ENCODE measurements around the gene IWS1.

The IWS1 gene

DNA sequence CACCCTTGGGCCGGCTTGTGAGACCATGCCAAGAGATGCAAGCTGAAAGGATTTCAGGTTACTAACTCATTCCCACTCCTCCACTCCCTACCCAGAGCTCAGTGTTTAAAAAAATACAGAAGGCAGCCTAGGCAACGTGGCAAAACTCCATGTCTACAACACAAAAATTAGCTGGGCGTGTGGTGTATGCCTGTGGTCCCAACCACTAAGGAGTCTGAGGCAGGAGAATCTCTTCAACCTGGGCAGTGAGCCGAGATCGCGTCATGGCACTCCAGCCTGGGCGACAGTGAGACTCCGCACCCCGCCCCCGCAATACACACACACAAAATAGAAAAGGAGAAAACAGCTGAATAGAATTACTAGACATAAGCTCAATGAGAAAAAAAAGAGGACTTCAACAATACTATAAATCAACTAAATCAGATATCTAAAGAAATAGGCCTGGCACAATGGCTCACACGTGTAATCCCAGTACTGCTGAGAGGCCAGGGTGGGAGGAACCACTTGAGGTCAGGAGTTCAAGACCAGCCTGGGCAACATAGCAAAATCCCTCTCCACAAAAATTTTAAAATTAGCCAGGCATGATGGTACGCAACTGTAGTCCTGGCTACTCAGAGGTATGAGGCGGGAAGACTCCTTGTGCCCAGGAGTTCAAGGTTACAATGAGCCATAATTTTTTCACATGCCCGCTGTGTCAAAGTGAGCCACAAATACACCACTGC, 10.1 kb downstream of the IWS1 start:
- Histone ChIP-seq H3K36me3 (ENCODE audit: low read length) (no peaks in the 10 kb centered on the region; the same call in 1 of the 2 replicates), H3K4me2 (ENCODE audit: low read depth, low read length, poor library complexity, severe bottlenecking) (no peak overlapping the region), H3K27me3 (ENCODE audit: low read length) (no peaks in the 10 kb centered on the region), H3K79me2 (ENCODE audit: insufficient read depth, low read length) (peaks cover 97% of the 10 kb centered on the region), H3K9me2 (replicated peaks; ENCODE audit: insufficient read depth, low read length) (no peaks in the 10 kb centered on the region), H4K20me1 (ENCODE audit: low read depth, low read length) (peaks cover 6% of the 10 kb centered on the region), H3K9ac (ENCODE audit: low read length) (no peak overlapping the region), H3K27ac (ENCODE audit: low read depth, low read length) (no peak overlapping the region), H3F3A (ENCODE audit: insufficient read depth) (no peaks in the 10 kb centered on the region), H3K4me3 (ENCODE audit: insufficient read depth, low read length, poor library complexity, severe bottlenecking) (no peak overlapping the region), H2AFZ (ENCODE audit: low read depth, low read length, severe bottlenecking) (no peak overlapping the region), H3K9me3 (ENCODE audit: insufficient read depth, low read length) (no peaks in the 10 kb centered on the region)
- no peak for TF ChIP-seq EZH2phosphoT487 (conservative IDR thresholded peaks at IDR 0.05; ENCODE audit: low read length)
- TF ChIP-seq, protein P1, sequence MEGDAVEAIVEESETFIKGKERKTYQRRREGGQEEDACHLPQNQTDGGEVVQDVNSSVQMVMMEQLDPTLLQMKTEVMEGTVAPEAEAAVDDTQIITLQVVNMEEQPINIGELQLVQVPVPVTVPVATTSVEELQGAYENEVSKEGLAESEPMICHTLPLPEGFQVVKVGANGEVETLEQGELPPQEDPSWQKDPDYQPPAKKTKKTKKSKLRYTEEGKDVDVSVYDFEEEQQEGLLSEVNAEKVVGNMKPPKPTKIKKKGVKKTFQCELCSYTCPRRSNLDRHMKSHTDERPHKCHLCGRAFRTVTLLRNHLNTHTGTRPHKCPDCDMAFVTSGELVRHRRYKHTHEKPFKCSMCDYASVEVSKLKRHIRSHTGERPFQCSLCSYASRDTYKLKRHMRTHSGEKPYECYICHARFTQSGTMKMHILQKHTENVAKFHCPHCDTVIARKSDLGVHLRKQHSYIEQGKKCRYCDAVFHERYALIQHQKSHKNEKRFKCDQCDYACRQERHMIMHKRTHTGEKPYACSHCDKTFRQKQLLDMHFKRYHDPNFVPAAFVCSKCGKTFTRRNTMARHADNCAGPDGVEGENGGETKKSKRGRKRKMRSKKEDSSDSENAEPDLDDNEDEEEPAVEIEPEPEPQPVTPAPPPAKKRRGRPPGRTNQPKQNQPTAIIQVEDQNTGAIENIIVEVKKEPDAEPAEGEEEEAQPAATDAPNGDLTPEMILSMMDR (IDR thresholded peaks at IDR 0.05; ENCODE audit: insufficient read depth, low read length, poor library complexity, severe bottlenecking): no peak

DNA sequence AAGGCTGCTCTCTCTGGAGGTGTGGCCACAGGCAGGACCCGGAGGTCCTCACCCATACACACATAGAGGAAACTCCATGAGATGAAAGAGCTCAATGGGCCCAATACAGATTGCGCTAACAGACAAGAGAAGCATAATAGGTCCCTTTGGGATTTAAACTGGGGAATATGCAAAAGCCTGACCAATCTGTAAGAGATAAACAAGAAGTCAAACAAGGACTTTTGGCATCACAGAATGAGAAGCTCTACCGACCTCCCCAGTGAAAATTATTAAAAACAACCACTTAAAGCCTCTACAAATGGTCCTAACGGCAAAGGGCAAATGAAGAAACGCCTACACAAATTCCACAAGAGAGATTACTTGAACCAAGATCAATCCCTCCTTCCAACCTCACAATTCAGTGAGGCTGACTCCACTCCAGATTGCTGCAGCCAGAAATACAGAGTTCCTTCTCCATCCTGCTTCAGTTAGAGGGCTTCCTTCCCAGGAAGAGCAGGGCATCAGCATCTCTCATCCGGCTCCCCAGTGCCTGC, 10.8 kb downstream of the IWS1 start:
- TF ChIP-seq, protein P1 (IDR thresholded peaks at IDR 0.05; ENCODE audit: insufficient read depth, low read length, poor library complexity, severe bottlenecking): no peak
- no peak for TF ChIP-seq EZH2phosphoT487 (conservative IDR thresholded peaks at IDR 0.05; ENCODE audit: low read length)
- H3K36me3 ChIP-seq (ENCODE audit: low read length): no peaks in the 10 kb centered on the region; the same call in 1 of the 2 replicates
- no peaks in the 10 kb centered on the region for H3K9me2 ChIP-seq (replicated peaks; ENCODE audit: insufficient read depth, low read length)
- no peak overlapping the region for H3K4me2 ChIP-seq (ENCODE audit: low read depth, low read length, poor library complexity, severe bottlenecking)
- no peak overlapping the region for H3K4me3 ChIP-seq (ENCODE audit: insufficient read depth, low read length, poor library complexity, severe bottlenecking)
- H3K9ac ChIP-seq (ENCODE audit: low read length): no peak overlapping the region
- H2AFZ ChIP-seq (ENCODE audit: low read depth, low read length, severe bottlenecking): no peak overlapping the region
- no peaks in the 10 kb centered on the region for H3F3A ChIP-seq (ENCODE audit: insufficient read depth)
- no peaks in the 10 kb centered on the region for H3K9me3 ChIP-seq (ENCODE audit: insufficient read depth, low read length)
- H3K27me3 ChIP-seq (ENCODE audit: low read length): no peaks in the 10 kb centered on the region
- peaks cover 99% of the 10 kb centered on the region for H3K79me2 ChIP-seq (ENCODE audit: insufficient read depth, low read length)
- H3K27ac ChIP-seq (ENCODE audit: low read depth, low read length): no peak overlapping the region
- peaks cover 7% of the 10 kb centered on the region for H4K20me1 ChIP-seq (ENCODE audit: low read depth, low read length)

- no peak overlapping the region for H3K9ac ChIP-seq (ENCODE audit: low read length)
- H3K9me2 ChIP-seq (replicated peaks; ENCODE audit: insufficient read depth, low read length): no peaks in the 10 kb centered on the region
- no peak overlapping the region for H3K4me3 ChIP-seq (ENCODE audit: insufficient read depth, low read length, poor library complexity, severe bottlenecking)
- H2AFZ ChIP-seq (ENCODE audit: low read depth, low read length, severe bottlenecking): no peak overlapping the region
- H3K36me3 ChIP-seq (ENCODE audit: low read length): no peaks in the 10 kb centered on the region; the same call in 1 of the 2 replicates
- H3K27ac ChIP-seq (ENCODE audit: low read depth, low read length): no peak overlapping the region
- H3K79me2 ChIP-seq (ENCODE audit: insufficient read depth, low read length): peaks cover 99% of the 10 kb centered on the region
- H3F3A ChIP-seq (ENCODE audit: insufficient read depth): no peaks in the 10 kb centered on the region
- no peaks in the 10 kb centered on the region for H3K9me3 ChIP-seq (ENCODE audit: insufficient read depth, low read length)
- H3K27me3 ChIP-seq (ENCODE audit: low read length): no peaks in the 10 kb centered on the region
- H4K20me1 ChIP-seq (ENCODE audit: low read depth, low read length): peaks cover 15% of the 10 kb centered on the region
- H3K4me2 ChIP-seq (ENCODE audit: low read depth, low read length, poor library complexity, severe bottlenecking): no peak overlapping the region
- TF ChIP-seq, protein P1 (IDR thresholded peaks at IDR 0.05; ENCODE audit: insufficient read depth, low read length, poor library complexity, severe bottlenecking): no peak
- no peak for TF ChIP-seq EZH2phosphoT487 (conservative IDR thresholded peaks at IDR 0.05; ENCODE audit: low read length)
These were observed 11.8 kb downstream of the IWS1 start for GRCh38 chr2:127514485-127514884.
